Kidney epithelial cell (primary cell): ENCODE data around the gene CDKN2AIP. TPM values are rescaled to one million over a fixed set of nuclear protein-coding genes. Genes with fewer than 3 reads are reported as not detected.

Source experiments
- DNase-seq: peaks from one replicate; pipeline ENCODE4 v3.0.0-alpha.2; 2010; ENCODE audit warnings: low read depth
- H3K27me3 ChIP-seq: 2 replicates; pipeline ENCODE4 v1.6.0; 2011; ENCODE audit warnings: low read length; ENCODE audit not compliant: control insufficient read depth, insufficient read depth
- H3K36me3 ChIP-seq: 2 replicates; pipeline ENCODE4 v1.5.1; 2011; ENCODE audit warnings: low read length; ENCODE audit not compliant: control insufficient read depth, insufficient read depth
- H3K4me3 ChIP-seq: 2 replicates; pipeline ENCODE4 v1.5.1; 2011; ENCODE audit warnings: low read depth, mild to moderate bottlenecking, control low read depth, low read length
- total RNA-seq: library from RNA; depleted of rRNA; stranded (reverse); fragments of >200 nt; gene quantifications from 2 replicates; pipeline ENCODE4 v1.2.3, GENCODE V29; 2015
- TF ChIP-seq, protein P1 (sequence below): IDR thresholded peaks from 2 replicates; pipeline ENCODE4 v1.5.1; 2011; ENCODE audit warnings: mild to moderate bottlenecking, moderate library complexity, low read length, control low read depth, inconsistent platforms; ENCODE audit not compliant: insufficient read depth, poor library complexity, severe bottlenecking

CDKN2AIP gene
- total RNA-seq, 1 donor from 2014 or later: 28.5 TPM

GRCh38 chr4:183399126-183399522 is 45.3 kb upstream of the CDKN2AIP start:
- TF ChIP-seq, protein P1, sequence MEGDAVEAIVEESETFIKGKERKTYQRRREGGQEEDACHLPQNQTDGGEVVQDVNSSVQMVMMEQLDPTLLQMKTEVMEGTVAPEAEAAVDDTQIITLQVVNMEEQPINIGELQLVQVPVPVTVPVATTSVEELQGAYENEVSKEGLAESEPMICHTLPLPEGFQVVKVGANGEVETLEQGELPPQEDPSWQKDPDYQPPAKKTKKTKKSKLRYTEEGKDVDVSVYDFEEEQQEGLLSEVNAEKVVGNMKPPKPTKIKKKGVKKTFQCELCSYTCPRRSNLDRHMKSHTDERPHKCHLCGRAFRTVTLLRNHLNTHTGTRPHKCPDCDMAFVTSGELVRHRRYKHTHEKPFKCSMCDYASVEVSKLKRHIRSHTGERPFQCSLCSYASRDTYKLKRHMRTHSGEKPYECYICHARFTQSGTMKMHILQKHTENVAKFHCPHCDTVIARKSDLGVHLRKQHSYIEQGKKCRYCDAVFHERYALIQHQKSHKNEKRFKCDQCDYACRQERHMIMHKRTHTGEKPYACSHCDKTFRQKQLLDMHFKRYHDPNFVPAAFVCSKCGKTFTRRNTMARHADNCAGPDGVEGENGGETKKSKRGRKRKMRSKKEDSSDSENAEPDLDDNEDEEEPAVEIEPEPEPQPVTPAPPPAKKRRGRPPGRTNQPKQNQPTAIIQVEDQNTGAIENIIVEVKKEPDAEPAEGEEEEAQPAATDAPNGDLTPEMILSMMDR: no peak
- Histone ChIP-seq H3K4me3 (no peak overlapping the region), H3K36me3 (no peaks in the 10 kb centered on the region), H3K27me3 (no peaks in the 10 kb centered on the region)
- DNase-seq: no peak

- Histone ChIP-seq H3K36me3 (no peaks in the 10 kb centered on the region), H3K27me3 (no peaks in the 10 kb centered on the region), H3K4me3 (no peak overlapping the region)
- no peak for DNase-seq
- TF ChIP-seq, protein P1: no peak
These were observed 44.8 kb upstream of the CDKN2AIP start for GRCh38 chr4:183399616-183400015.

DNA sequence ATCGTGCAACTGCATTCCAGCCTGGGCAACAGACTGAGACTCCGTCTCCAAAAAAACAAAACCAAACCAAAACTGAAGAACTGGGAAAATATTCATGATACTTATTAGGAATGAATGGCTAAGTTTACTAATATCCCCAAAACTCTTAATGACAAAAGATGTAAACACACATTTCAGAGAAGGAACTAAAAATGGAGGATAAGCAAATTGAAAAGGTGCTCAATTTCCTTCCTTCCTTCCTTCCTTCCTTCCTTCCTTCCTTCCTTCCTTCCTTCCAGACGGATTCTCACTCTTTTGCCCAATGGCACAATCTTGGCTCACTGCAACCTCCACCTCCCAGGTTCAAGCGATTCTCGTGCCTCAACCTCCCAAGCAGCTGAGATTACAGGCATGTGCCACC is 44.4 kb upstream of the CDKN2AIP start:
- TF ChIP-seq, protein P1: no peak
- Histone ChIP-seq H3K36me3 (no peaks in the 10 kb centered on the region), H3K27me3 (no peaks in the 10 kb centered on the region), H3K4me3 (no peak overlapping the region)
- DNase-seq: no peak

DNA sequence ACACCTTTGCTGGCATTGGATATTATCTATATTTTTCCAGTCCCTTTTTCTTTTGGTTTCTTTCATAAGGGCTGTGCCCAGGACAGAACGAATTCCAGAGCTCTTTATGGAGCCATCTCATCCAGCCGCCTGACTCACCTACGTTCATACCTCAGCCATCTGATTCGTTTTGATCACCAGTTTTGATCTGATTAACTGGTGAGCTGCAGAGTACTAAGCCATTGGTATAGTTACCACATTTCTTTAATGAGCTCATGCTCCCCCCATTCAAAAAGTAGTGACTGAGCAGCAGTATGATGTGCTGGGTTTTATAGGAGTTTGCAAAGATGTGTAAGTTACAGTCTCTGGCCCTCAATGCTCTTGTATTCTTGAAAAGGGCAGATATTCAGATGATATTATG is 43.0 kb upstream of the CDKN2AIP start:
- H3K4me3 ChIP-seq: no peak overlapping the region
- TF ChIP-seq, protein P1: no peak
- H3K36me3 ChIP-seq: no peaks in the 10 kb centered on the region
- H3K27me3 ChIP-seq: no peaks in the 10 kb centered on the region
- no peak for DNase-seq

GRCh38 chr4:183402771-183403170 is 41.7 kb upstream of the CDKN2AIP start:
- TF ChIP-seq, protein P1: no peak
- DNase-seq: no peak
- no peaks in the 10 kb centered on the region for H3K36me3 ChIP-seq
- H3K4me3 ChIP-seq: no peak overlapping the region
- H3K27me3 ChIP-seq: no peaks in the 10 kb centered on the region

DNA sequence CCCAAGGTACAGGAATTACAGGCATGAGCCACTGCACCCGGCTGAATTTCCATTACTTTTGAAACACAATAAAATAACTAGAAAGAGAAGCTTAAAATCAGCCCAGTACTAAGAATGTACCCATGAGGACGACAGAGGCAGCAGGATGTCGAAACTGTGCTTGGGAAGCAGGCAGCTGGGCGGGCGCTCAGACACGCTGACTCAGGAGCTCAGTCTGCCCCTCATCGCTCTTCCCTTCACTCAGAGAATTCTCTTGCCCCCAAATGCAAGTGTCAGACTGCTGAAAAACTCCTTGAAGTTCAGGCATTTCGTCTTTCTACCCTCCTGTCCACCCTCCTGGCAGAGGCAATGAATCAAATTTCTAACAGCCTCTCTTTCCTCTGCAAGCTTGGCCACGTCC is 41.0 kb upstream of the CDKN2AIP start:
- TF ChIP-seq, protein P1: no peak
- H3K36me3 ChIP-seq: no peaks in the 10 kb centered on the region
- DNase-seq: no peak
- H3K27me3 ChIP-seq: no peaks in the 10 kb centered on the region
- no peak overlapping the region for H3K4me3 ChIP-seq
